ENCODE data around the gene PRKCA. TPM values are rescaled to one million over a fixed set of nuclear protein-coding genes. Genes with fewer than 3 reads are reported as not detected.

The PRKCA gene
- total and polyA plus RNA-seq, 2 of the 13 experiments (the other 11 are each of a cell fraction or from before 2014, with no cell fraction given): 18.5 to 21.5 TPM

DNA sequence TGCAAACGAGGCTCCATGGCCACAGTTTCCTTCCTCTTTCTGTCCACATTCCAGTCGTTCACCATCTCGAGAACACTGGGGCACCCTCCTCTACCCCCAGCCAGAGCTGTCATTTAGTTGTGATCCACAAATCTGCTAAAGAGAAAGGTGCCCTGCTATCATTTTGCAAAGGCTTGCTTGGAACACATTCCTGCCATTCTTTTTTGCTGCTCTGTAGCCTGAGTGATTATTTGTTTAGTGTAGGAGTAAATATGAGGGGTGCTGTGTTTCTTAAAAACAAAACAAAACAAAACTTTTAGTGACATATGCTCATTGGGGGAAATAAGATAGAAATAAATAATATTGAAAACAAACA, 166.7 kb downstream of the PRKCA start:
- DNase-seq (ENCODE audit: low spot score) (peak; percentile 54), FAIRE-seq (no peak), ATAC-seq (peak; percentile 72)
- WGBS (ENCODE audit: low lambda C conversion rate): 14% methylated on average over 3 of the region's 3 CpGs
- Histone ChIP-seq H3K4me2 (ENCODE audit: low read depth, low read length) (peak overlapping the region; percentile 69), H3K79me2 (ENCODE audit: insufficient read depth, low read length) (peaks cover 27% of the 10 kb centered on the region), H3K9me3 (ENCODE audit: low read length) (no peaks in the 10 kb centered on the region), H3K36me3 (replicated peaks in 1 of 2; ENCODE audit: control insufficient read depth in 1 of 2, insufficient read depth in 2 of 2, low read length in 2 of 2) (0 out of 5 replicates have a peak, but pooled peaks cover 0 to 4% of the 10 kb centered on the region in 2 experiments), H3K4me3 (replicated peaks in 1 of 3; ENCODE audit: insufficient read depth in 1 of 3, low read depth in 2 of 3, low read length in 3 of 3) (peak overlapping the region in 1 of 3 experiments; percentile 26; a peak in 2 of 6 replicates), H3K27ac (ENCODE audit: extremely low read length, insufficient read depth, low read length) (peak overlapping the region; percentile 63), H3K4me1 (ENCODE audit: insufficient read depth, low read length) (peaks cover 48% of the 10 kb centered on the region), H3K27me3 (ENCODE audit: control insufficient read depth in 1 of 2, insufficient read depth in 2 of 2, low read length in 2 of 2) (no peaks in the 10 kb centered on the region), H2AFZ (ENCODE audit: low read length) (peak overlapping the region; percentile 7), H4K20me1 (ENCODE audit: insufficient read depth, low read length) (no peaks in the 10 kb centered on the region), H3K9ac (ENCODE audit: insufficient read depth, low read depth, low read length) (peak overlapping the region; percentile 53; the same call in 1 of the 2 replicates)
- ChIA-PET POLR2A (interaction anchor here (1.5 kb wide), 1 partner anchor 10 kb away, joined by 13 read pairs; no protein-coding TSS in a partner anchor), CTCF (ENCODE audit: low intra/inter-chr PET ratio, low total read pairs) (no interaction called here)
- no TSS peak for BruUV-seq (replicated peaks)
- peak; percentile 53 for TF ChIP-seq ASH2L (IDR thresholded peaks at IDR 0.05; ENCODE audit: insufficient read length, low read depth, low read length)
- TF ChIP-seq FOXP1 (IDR thresholded peaks at IDR 0.05): no peak
- peak; percentile 71 for TF ChIP-seq FOXP1 (CRISPR knock-in tag; IDR thresholded peaks at IDR 0.05)
- TF ChIP-seq MTA3 (CRISPR knock-in tag; IDR thresholded peaks at IDR 0.05): no peak
- TF ChIP-seq SOX6 (IDR thresholded peaks at IDR 0.05): no peak
- TF ChIP-seq SOX6 (CRISPR knock-in tag; IDR thresholded peaks at IDR 0.05): peak; percentile 30; the same call in 1 of the 2 replicates
- 0 out of 2 replicates have a peak, but pooled peaks have one; percentile 12 for TF ChIP-seq ZNF792 (CRISPR knock-in tag; IDR thresholded peaks at IDR 0.05)
- 0 out of 4 replicates have a peak, but pooled peaks of 1 of the 2 experiments have one; percentile 14 for TF ChIP-seq EP300 (IDR thresholded peaks at IDR 0.05; ENCODE audit: low read depth in 2 of 2, low read length in 2 of 2)
- TF ChIP-seq EP300 (CRISPR knock-in tag; IDR thresholded peaks at IDR 0.05; ENCODE audit: borderline replicate concordance): no peak
- 0 out of 2 replicates have a peak, but pooled peaks have one; percentile 18 for TF ChIP-seq ZNF878 (CRISPR knock-in tag; IDR thresholded peaks at IDR 0.05)
- no peak for TF ChIP-seq FOSL1 (CRISPR knock-in tag; IDR thresholded peaks at IDR 0.05; ENCODE audit: borderline replicate concordance)
- peak; percentile 92 for TF ChIP-seq TEAD3 (CRISPR knock-in tag; optimal IDR thresholded peaks at IDR 0.05; ENCODE audit: borderline replicate concordance)
- peak; percentile 22; the same call in 1 of the 2 replicates for TF ChIP-seq RXRB (CRISPR knock-in tag; IDR thresholded peaks at IDR 0.05; ENCODE audit: borderline replicate concordance)
- TF ChIP-seq NFIC (IDR thresholded peaks at IDR 0.05; ENCODE audit: low read length): peak; percentile 44; the same call in 1 of the 2 replicates
- peak; percentile 26; the same call in 1 of the 2 replicates for TF ChIP-seq FOXA1 (IDR thresholded peaks at IDR 0.05)
- no peak for TF ChIP-seq FOXA1 (CRISPR knock-in tag; IDR thresholded peaks at IDR 0.05)
- TF ChIP-seq ATF1 (CRISPR knock-in tag; IDR thresholded peaks at IDR 0.05): no peak
- TF ChIP-seq ZFP37 (CRISPR knock-in tag; IDR thresholded peaks at IDR 0.05; ENCODE audit: borderline replicate concordance): no peak
- TF ChIP-seq FOXA3 (CRISPR knock-in tag; IDR thresholded peaks at IDR 0.05): peak; percentile 58; the same call in 1 of the 2 replicates
- TF ChIP-seq, protein P1, sequence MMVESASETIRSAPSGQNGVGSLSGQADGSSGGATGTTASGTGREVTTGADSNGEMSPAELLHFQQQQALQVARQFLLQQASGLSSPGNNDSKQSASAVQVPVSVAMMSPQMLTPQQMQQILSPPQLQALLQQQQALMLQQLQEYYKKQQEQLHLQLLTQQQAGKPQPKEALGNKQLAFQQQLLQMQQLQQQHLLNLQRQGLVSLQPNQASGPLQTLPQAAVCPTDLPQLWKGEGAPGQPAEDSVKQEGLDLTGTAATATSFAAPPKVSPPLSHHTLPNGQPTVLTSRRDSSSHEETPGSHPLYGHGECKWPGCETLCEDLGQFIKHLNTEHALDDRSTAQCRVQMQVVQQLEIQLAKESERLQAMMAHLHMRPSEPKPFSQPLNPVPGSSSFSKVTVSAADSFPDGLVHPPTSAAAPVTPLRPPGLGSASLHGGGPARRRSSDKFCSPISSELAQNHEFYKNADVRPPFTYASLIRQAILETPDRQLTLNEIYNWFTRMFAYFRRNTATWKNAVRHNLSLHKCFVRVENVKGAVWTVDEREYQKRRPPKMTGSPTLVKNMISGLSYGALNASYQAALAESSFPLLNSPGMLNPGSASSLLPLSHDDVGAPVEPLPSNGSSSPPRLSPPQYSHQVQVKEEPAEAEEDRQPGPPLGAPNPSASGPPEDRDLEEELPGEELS (CRISPR knock-in tag; IDR thresholded peaks at IDR 0.05): peak; percentile 23; the same call in 1 of the 2 replicates
- TF ChIP-seq SRSF9 (IDR thresholded peaks at IDR 0.05; ENCODE audit: borderline replicate concordance, insufficient read depth, low read depth, low read length, poor library complexity, severe bottlenecking): no peak
- TF ChIP-seq ZNF431 (CRISPR knock-in tag; IDR thresholded peaks at IDR 0.05; ENCODE audit: borderline replicate concordance, low read depth): no peak
- TF ChIP-seq AKAP8 (CRISPR knock-in tag; IDR thresholded peaks at IDR 0.05): no peak
- in situ Hi-C loops (cut with HindIII; ENCODE audit: extremely low pct_ligation_motif_present, low pct_unique_long_range_greater_than_20kb) (no loop called here), intact Hi-C loops (cut with micrococcal nuclease; ENCODE audit: unreplicated experiment) (loop anchor here (10.0 kb wide), 1 partner anchor 76 kb away; no protein-coding TSS in a partner anchor)

Measured in HepG2 (cell line).